Measurements from ENCODE around the gene FAM227A.

Gene FAM227A

GRCh38 chr22:38699143-38699542 lies 43.0 kb upstream of the FAM227A start:
- H3K4me3 ChIP-seq (ENCODE audit: low read depth, low read length) = peak overlapping the region; percentile 86
- TF ChIP-seq CTCF (IDR thresholded peaks at IDR 0.05; ENCODE audit: low read depth, low read length) = no peak

DNA sequence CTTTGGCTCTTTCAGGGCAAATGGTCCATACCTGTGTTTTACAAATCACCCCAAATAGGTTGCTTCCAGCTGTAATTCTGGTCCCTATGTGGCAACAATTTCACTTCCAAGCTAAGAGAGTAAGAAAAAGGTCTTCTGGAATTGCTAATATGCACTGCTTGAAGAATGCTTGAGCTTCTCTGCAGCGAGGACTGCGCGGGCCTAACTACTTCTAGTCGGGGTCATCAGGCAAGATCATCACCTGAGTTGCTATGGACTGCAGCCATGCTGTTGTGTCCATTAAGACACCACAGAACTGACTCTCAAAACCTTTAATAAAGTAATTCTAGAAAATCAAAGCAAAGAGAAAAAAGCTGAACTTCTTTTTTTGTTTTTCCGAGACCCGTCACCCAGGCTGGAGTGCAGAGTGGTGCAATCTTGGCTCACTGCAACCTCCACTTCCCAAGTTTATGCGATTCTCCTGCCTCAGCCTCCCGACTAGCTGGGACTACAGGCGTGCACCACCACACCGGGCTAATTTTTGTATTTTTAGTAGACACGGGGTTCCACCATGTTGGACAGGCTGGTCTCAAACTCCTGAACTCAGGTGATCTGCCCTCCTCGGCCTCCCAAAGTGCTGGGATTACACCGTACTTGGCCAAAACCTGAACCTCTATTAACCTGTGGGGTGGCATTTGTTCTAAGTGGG lies 42.4 kb upstream of the FAM227A start:
- no peak for TF ChIP-seq CTCF (IDR thresholded peaks at IDR 0.05; ENCODE audit: low read depth, low read length)
- peak overlapping the region; percentile 86 for H3K4me3 ChIP-seq (ENCODE audit: low read depth, low read length)

GRCh38 chr22:38697425-38698089 lies 41.4 kb upstream of the FAM227A start:
- peak overlapping the region; percentile 7; the same call in 1 of the 2 replicates for H3K4me3 ChIP-seq (ENCODE audit: low read depth, low read length)
- TF ChIP-seq CTCF (IDR thresholded peaks at IDR 0.05; ENCODE audit: low read depth, low read length) = no peak

- 0 out of 2 replicates have a peak overlapping the region, but pooled peaks have one; percentile 13 for H3K4me3 ChIP-seq (ENCODE audit: low read depth, low read length)
- TF ChIP-seq CTCF (IDR thresholded peaks at IDR 0.05; ENCODE audit: low read depth, low read length) = no peak
Observed at GRCh38 chr22:38696606-38697424, 40.6 kb upstream of the FAM227A start.

DNA sequence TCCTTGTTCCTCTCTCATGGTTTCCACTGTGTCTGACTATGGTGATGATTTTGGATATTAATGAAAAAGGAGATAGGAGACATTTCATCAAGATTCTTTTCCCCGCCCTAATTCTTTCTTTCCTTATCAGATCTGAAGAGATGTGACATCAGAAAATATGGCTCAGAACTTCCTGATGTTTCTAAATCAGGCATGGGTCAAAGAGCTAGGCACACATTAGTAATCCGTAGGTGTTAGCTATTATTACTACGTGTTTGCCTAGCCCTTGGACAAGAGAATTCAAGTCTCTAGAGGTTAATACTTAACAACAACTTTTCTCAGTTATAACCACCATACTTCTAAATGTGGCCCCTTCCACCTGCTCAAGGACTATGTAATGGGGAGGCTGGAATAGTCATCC lies 38.7 kb upstream of the FAM227A start:
- H3K4me3 ChIP-seq (ENCODE audit: low read depth, low read length) = no peak overlapping the region
- TF ChIP-seq CTCF (IDR thresholded peaks at IDR 0.05; ENCODE audit: low read depth, low read length) = no peak

DNA sequence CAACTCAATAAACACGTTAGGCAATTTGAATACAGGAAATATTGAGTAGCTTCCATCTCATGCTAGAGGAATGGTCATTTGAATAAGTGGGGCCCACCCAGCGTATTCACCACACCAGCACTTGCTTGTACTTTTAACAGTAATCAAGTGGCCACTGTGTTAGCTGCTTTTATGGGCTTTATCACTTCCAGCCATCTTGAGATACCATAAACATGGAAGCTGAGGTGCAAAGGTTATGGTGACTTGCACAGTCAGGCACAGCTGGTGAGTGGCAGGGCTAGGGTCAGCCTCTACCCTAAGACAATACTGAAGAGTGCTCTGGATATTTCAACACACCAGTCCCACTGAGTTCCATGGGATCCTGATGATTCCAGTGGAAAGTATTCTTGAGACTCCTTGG lies 37.9 kb upstream of the FAM227A start:
- H3K4me3 ChIP-seq (ENCODE audit: low read depth, low read length) = no peak overlapping the region
- TF ChIP-seq CTCF (IDR thresholded peaks at IDR 0.05; ENCODE audit: low read depth, low read length) = no peak

All from WI38 (cell line).